Activated CD4-positive, alpha-beta T cell treated with anti-CD3 and anti-CD28 coated beads, Interleukin-2, amount 50 U/mL, for 48 hours (primary cell): ENCODE results near the gene SH3GL3.

Source experiments
- DNase-seq, 2 experiments: peaks; one replicate each; pipeline ENCODE4 v3.0.0-alpha.2; 2020

The SH3GL3 gene

GRCh38 chr15:83631534-83631933 lies 184.4 kb downstream of the SH3GL3 start:
- no peak for DNase-seq

DNA sequence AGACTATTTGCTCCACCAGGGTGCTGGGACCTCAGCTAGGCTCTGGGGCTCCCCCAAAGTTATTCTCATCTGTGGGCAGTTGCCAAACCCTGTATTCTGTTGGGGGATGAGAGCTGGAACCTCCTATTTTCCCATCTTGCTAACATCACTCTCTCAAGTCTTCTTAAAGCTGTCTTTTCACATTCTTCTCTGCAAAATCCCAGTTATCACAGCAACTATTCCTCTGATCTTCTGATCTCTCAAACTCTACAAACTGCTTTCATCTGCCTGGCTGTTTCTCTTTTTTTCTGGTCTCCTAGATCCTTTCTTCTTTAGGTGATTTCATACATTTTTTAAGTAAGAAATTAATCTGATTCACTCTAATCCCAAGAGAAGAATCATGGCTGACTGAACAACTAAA lies 196.1 kb downstream of the SH3GL3 start:
- no peak for DNase-seq

DNA sequence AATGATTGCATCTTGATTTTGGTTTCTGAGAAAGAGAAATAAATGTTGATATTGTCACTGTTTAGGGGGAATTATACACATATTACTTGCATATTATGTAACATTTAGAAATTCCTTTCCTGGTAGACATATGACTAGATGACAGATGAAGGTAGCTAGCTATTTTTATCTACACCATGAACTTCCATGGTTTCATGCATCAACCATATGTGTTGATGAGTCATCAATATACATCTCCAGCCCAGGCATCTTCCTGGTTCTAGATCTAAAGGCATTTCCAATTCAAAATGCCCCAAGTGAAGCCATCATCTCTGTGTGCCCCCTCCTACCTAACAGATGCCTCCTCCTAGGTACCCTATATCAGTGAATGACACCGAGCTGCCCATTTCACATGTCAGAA lies 197.3 kb downstream of the SH3GL3 start:
- no peak for DNase-seq

DNA sequence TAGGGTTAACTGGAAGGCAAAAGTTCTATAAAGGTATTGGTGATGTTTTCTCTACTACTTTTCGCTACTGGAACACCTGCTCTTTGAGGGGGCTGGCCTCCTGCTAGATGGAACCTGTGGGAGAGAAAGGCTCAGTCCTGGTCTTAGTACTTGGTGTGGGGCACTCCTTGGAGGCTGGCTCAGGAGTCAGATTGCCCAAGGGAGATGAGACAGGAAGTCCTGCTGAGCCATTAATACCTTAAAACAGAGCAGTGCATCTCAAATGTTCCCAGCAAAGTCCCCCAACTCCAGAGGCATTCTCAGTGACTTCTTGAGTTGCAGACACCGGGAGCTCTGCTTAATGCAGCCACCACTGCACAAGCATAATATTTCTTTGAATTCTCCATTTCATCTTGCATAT lies 203.7 kb downstream of the SH3GL3 start:
- no peak for DNase-seq

- DNase-seq: no peak
Observed at GRCh38 chr15:83651541-83651940, 204.4 kb downstream of the SH3GL3 start.

DNA sequence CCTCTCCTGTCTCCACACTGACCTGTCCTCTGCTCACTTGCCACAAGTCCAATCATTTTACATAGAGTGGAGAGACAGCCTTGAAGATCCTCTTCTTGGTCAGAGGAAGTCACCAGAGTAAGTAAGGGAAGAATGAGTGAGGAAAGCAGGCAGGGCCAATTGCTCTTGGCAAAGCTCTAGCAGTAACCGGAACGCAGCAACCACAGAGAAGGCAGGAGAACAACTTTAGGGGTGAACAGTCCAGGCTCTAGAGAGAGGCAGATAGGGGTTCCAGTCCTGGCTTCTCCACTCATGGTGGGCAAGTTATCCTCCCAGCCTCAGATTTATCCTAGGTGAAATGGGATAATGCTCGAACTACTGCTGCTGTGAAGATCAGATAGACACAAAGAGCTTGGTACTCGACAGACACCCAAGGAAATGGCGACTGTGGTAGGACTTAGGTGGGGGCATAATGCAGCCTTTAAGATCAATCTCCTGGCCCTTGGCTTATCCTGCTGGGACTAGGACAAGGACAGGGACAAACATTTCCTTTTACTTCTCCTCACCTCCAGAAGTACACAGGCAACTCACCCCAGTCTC lies 205.6 kb downstream of the SH3GL3 start:
- DNase-seq: no peak

DNA sequence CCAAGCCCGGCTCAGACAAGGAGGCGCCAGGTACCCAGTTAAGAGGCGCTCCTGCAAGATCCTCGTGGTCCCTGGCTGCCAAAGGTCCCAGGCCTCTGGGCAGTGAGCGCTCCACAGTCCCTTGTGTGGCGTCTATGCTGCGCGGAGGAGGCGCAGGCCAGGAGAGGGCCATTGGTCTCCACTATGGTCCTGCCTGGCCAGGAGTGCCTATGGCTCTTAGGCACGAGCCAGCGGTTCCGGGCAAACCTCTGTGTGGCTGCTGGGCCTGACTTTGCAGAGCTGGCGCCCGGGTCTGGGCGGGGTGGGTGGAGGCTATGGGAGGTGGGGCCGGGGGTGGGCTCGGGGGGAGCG lies 206.1 kb downstream of the SH3GL3 start:
- DNase-seq: no peak

GRCh38 chr15:83653639-83654378 lies 206.7 kb downstream of the SH3GL3 start, which contains the start of gene ADAMTSL3:
ADAMTSL3 (plus strand) TSS chr15:83654123; CDS start chr15:83655762, 1,639 bp downstream.
- no peak for DNase-seq

GRCh38 chr15:83654379-83655236 lies 207.5 kb downstream of the SH3GL3 start:
- no peak for DNase-seq

DNA sequence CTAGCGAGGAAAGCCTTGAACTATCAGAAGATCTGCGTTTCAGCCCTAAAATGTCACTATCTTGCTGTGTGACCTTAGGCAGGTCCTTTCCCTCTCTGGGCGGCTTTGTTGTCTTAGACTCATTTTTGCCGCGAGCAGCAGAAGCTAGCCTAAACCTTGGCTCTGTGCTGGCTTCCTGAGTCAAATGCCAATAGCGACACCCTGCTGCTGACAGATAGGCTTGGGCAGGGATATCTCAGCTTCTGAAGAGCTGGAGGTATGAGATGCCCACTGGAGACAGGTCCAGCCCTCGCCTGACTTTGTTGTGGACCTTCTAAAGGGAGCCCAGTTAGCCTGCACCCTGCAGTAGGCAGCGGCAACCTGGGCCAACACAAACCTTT lies 208.1 kb downstream of the SH3GL3 start:
- DNase-seq: no peak

GRCh38 chr15:83656192-83656591 lies 209.1 kb downstream of the SH3GL3 start:
- DNase-seq: no peak

- no peak for DNase-seq
Observed at GRCh38 chr15:83656943-83657528, 209.9 kb downstream of the SH3GL3 start.

GRCh38 chr15:83657549-83657948 lies 210.4 kb downstream of the SH3GL3 start:
- no peak for DNase-seq

GRCh38 chr15:83658430-83659416 lies 211.6 kb downstream of the SH3GL3 start:
- no peak for DNase-seq

GRCh38 chr15:83659417-83659812 lies 212.3 kb downstream of the SH3GL3 start:
- DNase-seq: no peak

GRCh38 chr15:83665480-83665879 lies 218.3 kb downstream of the SH3GL3 start:
- no peak for DNase-seq
